ENCODE data around the gene HS6ST2.

The HS6ST2 gene

GRCh38 chrX:132795181-132795580 is 163.2 kb downstream of the HS6ST2 start:
- Histone ChIP-seq H2AFZ (ENCODE audit: low read length) (no peak overlapping the region), H4K20me1 (ENCODE audit: insufficient read depth, low read length) (no peaks in the 10 kb centered on the region), H3K4me3 (ENCODE audit: low read depth, low read length, poor library complexity, severe bottlenecking) (no peak overlapping the region), H3K4me2 (ENCODE audit: low read length) (no peak overlapping the region), H3K9ac (ENCODE audit: low read length) (no peak overlapping the region), H3F3A (ENCODE audit: insufficient read depth, low read length) (no peaks in the 10 kb centered on the region), H3K9me3 (ENCODE audit: low read length) (no peaks in the 10 kb centered on the region), H3K79me2 (ENCODE audit: insufficient read depth, low read length) (no peaks in the 10 kb centered on the region), H3K36me3 (ENCODE audit: insufficient read depth, low read length) (no peaks in the 10 kb centered on the region), H3K27ac (ENCODE audit: low read depth, low read length, poor library complexity, severe bottlenecking) (no peak overlapping the region), H3K9me2 (ENCODE audit: low read depth, low read length) (no peaks in the 10 kb centered on the region), H3K27me3 (ENCODE audit: insufficient read depth, low read length) (no peaks in the 10 kb centered on the region), H3K4me1 (ENCODE audit: insufficient read depth, low read length, severe bottlenecking) (no peaks in the 10 kb centered on the region)
- TF ChIP-seq EZH2 (IDR thresholded peaks at IDR 0.05; ENCODE audit: borderline replicate concordance, low read length) (no peak), CTCF (IDR thresholded peaks at IDR 0.05; ENCODE audit: low read length) (no peak)

GRCh38 chrX:132791714-132792113 is 166.7 kb downstream of the HS6ST2 start:
- Histone ChIP-seq H3K9me3 (ENCODE audit: low read length) (no peaks in the 10 kb centered on the region), H3F3A (ENCODE audit: insufficient read depth, low read length) (no peaks in the 10 kb centered on the region), H3K9ac (ENCODE audit: low read length) (no peak overlapping the region), H3K79me2 (ENCODE audit: insufficient read depth, low read length) (no peaks in the 10 kb centered on the region), H2AFZ (ENCODE audit: low read length) (no peak overlapping the region), H3K27ac (ENCODE audit: low read depth, low read length, poor library complexity, severe bottlenecking) (no peak overlapping the region), H3K9me2 (ENCODE audit: low read depth, low read length) (no peaks in the 10 kb centered on the region), H3K36me3 (ENCODE audit: insufficient read depth, low read length) (no peaks in the 10 kb centered on the region), H4K20me1 (ENCODE audit: insufficient read depth, low read length) (no peaks in the 10 kb centered on the region), H3K4me2 (ENCODE audit: low read length) (no peak overlapping the region), H3K4me3 (ENCODE audit: low read depth, low read length, poor library complexity, severe bottlenecking) (no peak overlapping the region), H3K4me1 (ENCODE audit: insufficient read depth, low read length, severe bottlenecking) (no peaks in the 10 kb centered on the region), H3K27me3 (ENCODE audit: insufficient read depth, low read length) (no peaks in the 10 kb centered on the region)
- TF ChIP-seq EZH2 (IDR thresholded peaks at IDR 0.05; ENCODE audit: borderline replicate concordance, low read length), result no peak
- TF ChIP-seq CTCF (IDR thresholded peaks at IDR 0.05; ENCODE audit: low read length), result no peak

GRCh38 chrX:132790329-132790728 is 168.1 kb downstream of the HS6ST2 start:
- no peak overlapping the region for H3K27ac ChIP-seq (ENCODE audit: low read depth, low read length, poor library complexity, severe bottlenecking)
- H3K9ac ChIP-seq (ENCODE audit: low read length), result no peak overlapping the region
- no peaks in the 10 kb centered on the region for H3K4me1 ChIP-seq (ENCODE audit: insufficient read depth, low read length, severe bottlenecking)
- H3K9me2 ChIP-seq (ENCODE audit: low read depth, low read length), result no peaks in the 10 kb centered on the region
- H3K4me3 ChIP-seq (ENCODE audit: low read depth, low read length, poor library complexity, severe bottlenecking), result no peak overlapping the region
- H3K27me3 ChIP-seq (ENCODE audit: insufficient read depth, low read length), result no peaks in the 10 kb centered on the region
- no peaks in the 10 kb centered on the region for H3F3A ChIP-seq (ENCODE audit: insufficient read depth, low read length)
- no peaks in the 10 kb centered on the region for H3K9me3 ChIP-seq (ENCODE audit: low read length)
- no peak overlapping the region for H3K4me2 ChIP-seq (ENCODE audit: low read length)
- H3K79me2 ChIP-seq (ENCODE audit: insufficient read depth, low read length), result no peaks in the 10 kb centered on the region
- no peaks in the 10 kb centered on the region for H3K36me3 ChIP-seq (ENCODE audit: insufficient read depth, low read length)
- no peaks in the 10 kb centered on the region for H4K20me1 ChIP-seq (ENCODE audit: insufficient read depth, low read length)
- H2AFZ ChIP-seq (ENCODE audit: low read length), result no peak overlapping the region
- TF ChIP-seq EZH2 (IDR thresholded peaks at IDR 0.05; ENCODE audit: borderline replicate concordance, low read length) (no peak), CTCF (IDR thresholded peaks at IDR 0.05; ENCODE audit: low read length) (no peak)
